HepG2 (cell line): ENCODE data around the gene TLE1. TPM values are rescaled to one million over a fixed set of nuclear protein-coding genes. Genes with fewer than 3 reads are reported as not detected.

Experiments
- ATAC-seq: fragments of 200-7000 bp; cut with Tn5 transposase; 3 replicates; pipeline ENCODE4 v1.9.1; 2020; ENCODE audit warnings: mild to moderate bottlenecking, moderate library complexity
- BruUV-seq: library from RNA; stranded (reverse); fragments of 400-500 nt; replicated peaks from 2 replicates; lab custom pipeline; 2021; lab: Mats Ljungman, UMichigan
- CTCF ChIA-PET: fragments of 300-600 bp; formaldehyde crosslinking; extraction: SDS; loops from one replicate; lab custom pipeline; 2021; ENCODE audit warnings: low total read pairs, inconsistent platforms, low intra/inter-chr PET ratio; lab: Yijun Ruan, JAX
- POLR2A ChIA-PET: fragments of 350-600 bp; sonication (Branson Sonifier 250); formaldehyde crosslinking; loops from one replicate; lab custom pipeline; 2020; ENCODE audit warnings: antibody characterized with exemption, inconsistent platforms; lab: Yijun Ruan, JAX
- DNase-seq: peaks from one replicate; pipeline ENCODE4 v3.0.0-alpha.2; 2015; ENCODE audit warnings: low spot score
- FAIRE-seq: peaks from 3 replicates; lab custom pipeline; 2011; peaks lifted over from hg19 to GRCh38; lab: Jason Lieb, UNC
- H2AFZ ChIP-seq: one replicate; pipeline ENCODE4 v1.6.1; 2011; ENCODE audit warnings: low read length, inconsistent platforms
- H3K27ac ChIP-seq: fragments of 300-600 bp; 3 replicates; pipeline ENCODE4 v1.8.0; 2011; ENCODE audit warnings: mixed run types, mild to moderate bottlenecking, mixed read lengths, low read length, inconsistent platforms; ENCODE audit not compliant: insufficient read depth; ENCODE audit errors: extremely low read length
- H3K27me3 ChIP-seq, 2 experiments: fragments of 200-600 bp in 1 of 2; 2 replicates in 1 of 2; 3 replicates in 1 of 2; pipeline versions ENCODE4 v1.6.0 to v1.8.0; 2011; ENCODE audit warnings: low read length in 2 of 2, mild to moderate bottlenecking in 2 of 2, moderate library complexity in 2 of 2, inconsistent platforms in 1 of 2; ENCODE audit not compliant: insufficient read depth in 2 of 2, control insufficient read depth in 1 of 2
- H3K36me3 ChIP-seq, 2 experiments: fragments of 200-600 bp in 1 of 2; replicated peaks in 1 of 2; 2 replicates in 1 of 2; 3 replicates in 1 of 2; pipeline versions ENCODE4 v1.5.1 to v1.8.0; 2011; ENCODE audit warnings: low read length in 2 of 2, inconsistent platforms in 1 of 2; ENCODE audit not compliant: insufficient read depth in 2 of 2, control insufficient read depth in 1 of 2
- H3K4me1 ChIP-seq: 2 replicates; pipeline ENCODE4 v1.5.1; 2012; ENCODE audit warnings: low read length, inconsistent platforms; ENCODE audit not compliant: insufficient read depth
- H3K4me2 ChIP-seq: 2 replicates; pipeline ENCODE4 v1.6.0; 2011; ENCODE audit warnings: low read depth, low read length, inconsistent platforms
- H3K4me3 ChIP-seq, 3 experiments: fragments of 200-600 bp in 1 of 3; sonication (generic), shearing (Covaris generic) in 1 of 3; replicated peaks in 1 of 3; 2 replicates each; pipeline ENCODE4 v1.5.1; 2011 to 2016; ENCODE audit warnings: low read length in 3 of 3, inconsistent platforms in 2 of 3, low read depth in 2 of 3, mild to moderate bottlenecking in 2 of 3, control low read depth in 1 of 3, mixed read lengths in 1 of 3; ENCODE audit not compliant: insufficient read depth in 1 of 3
- H3K79me2 ChIP-seq: one replicate; pipeline ENCODE4 v1.6.1; 2011; ENCODE audit warnings: low read length, inconsistent platforms; ENCODE audit not compliant: insufficient read depth
- H3K9ac ChIP-seq: 2 replicates; pipeline ENCODE4 v1.6.0; 2011; ENCODE audit warnings: mild to moderate bottlenecking, low read depth, low read length, inconsistent platforms; ENCODE audit not compliant: insufficient read depth
- H3K9me3 ChIP-seq: 2 replicates; pipeline ENCODE4 v1.5.1; 2012; ENCODE audit warnings: mild to moderate bottlenecking, low read length
- H4K20me1 ChIP-seq: 2 replicates; pipeline ENCODE4 v1.6.0; 2011; ENCODE audit warnings: inconsistent platforms, mild to moderate bottlenecking, low read length, moderate library complexity; ENCODE audit not compliant: insufficient read depth
- ATF1 ChIP-seq: IDR thresholded peaks from 2 replicates; pipeline ENCODE4 v1.6.1; 2016; ENCODE audit warnings: mild to moderate bottlenecking, control low read depth
- KLF15 ChIP-seq: sonication (generic); formaldehyde crosslinking; IDR thresholded peaks from 2 replicates; pipeline ENCODE4 v1.8.1; 2023; ENCODE audit warnings: borderline replicate concordance, mild to moderate bottlenecking, inconsistent platforms, missing genetic modification reagents, mixed read lengths
- LBX2 ChIP-seq: sonication (generic); formaldehyde crosslinking; IDR thresholded peaks from 2 replicates; pipeline ENCODE4 v1.5.0; 2020; ENCODE audit warnings: missing genetic modification reagents, mild to moderate bottlenecking, borderline replicate concordance
- MBNL3 ChIP-seq: fragments of 250-450 bp; sonication (Bioruptor Pico); conservative IDR thresholded peaks from 2 replicates; pipeline ENCODE4 v1.8.0; 2022; ENCODE audit warnings: mild to moderate bottlenecking, inconsistent platforms
- MTA1 ChIP-seq: sonication (generic); formaldehyde crosslinking; IDR thresholded peaks from 2 replicates; pipeline ENCODE4 v1.4.0; 2020; ENCODE audit warnings: missing genetic modification reagents, mild to moderate bottlenecking, borderline replicate concordance
- MXI1 ChIP-seq: IDR thresholded peaks from 3 replicates; pipeline ENCODE4 v1.6.1; 2012; ENCODE audit warnings: low read depth, low read length, inconsistent platforms, borderline replicate concordance
- POLR2AphosphoS2 ChIP-seq: IDR thresholded peaks from 2 replicates; pipeline ENCODE4 v1.6.1; 2011; ENCODE audit warnings: low read depth, low read length, improper control_type of control experiment
- POLR2G ChIP-seq: fragments of 200-400 bp; formaldehyde crosslinking; IDR thresholded peaks from 2 replicates; pipeline ENCODE4 v1.6.1; 2018; ENCODE audit warnings: mild to moderate bottlenecking, low read depth, low read length, moderate library complexity
- ZBTB26 ChIP-seq: IDR thresholded peaks from 2 replicates; pipeline ENCODE4 v1.6.1; 2016; ENCODE audit warnings: missing compliant biosample characterization, missing genetic modification reagents, borderline replicate concordance
- ZFY ChIP-seq: sonication (generic); formaldehyde crosslinking; IDR thresholded peaks from 2 replicates; pipeline ENCODE4 v1.4.0; 2020; ENCODE audit warnings: missing genetic modification reagents
- ZHX1 ChIP-seq: sonication (generic); formaldehyde crosslinking; IDR thresholded peaks from 2 replicates; pipeline ENCODE4 v1.8.1; 2022; ENCODE audit warnings: low read depth, mild to moderate bottlenecking, missing genetic modification reagents
- ZNF160 ChIP-seq: sonication (generic); formaldehyde crosslinking; IDR thresholded peaks from 2 replicates; pipeline ENCODE4 v1.8.0; 2022; ENCODE audit warnings: mild to moderate bottlenecking, inconsistent platforms, missing genetic modification reagents
- ZNF234 ChIP-seq: sonication (generic); formaldehyde crosslinking; conservative IDR thresholded peaks from 2 replicates; pipeline ENCODE4 v1.5.1; 2020; ENCODE audit warnings: mild to moderate bottlenecking, missing genetic modification reagents
- ZNF256 ChIP-seq: sonication (generic); formaldehyde crosslinking; conservative IDR thresholded peaks from 2 replicates; pipeline ENCODE4 v1.4.0; 2020; ENCODE audit warnings: missing genetic modification reagents
- ZNF691 ChIP-seq: sonication (generic); formaldehyde crosslinking; IDR thresholded peaks from 2 replicates; pipeline ENCODE4 v1.4.0; 2020; ENCODE audit warnings: missing genetic modification reagents, low read depth, mild to moderate bottlenecking, borderline replicate concordance
- ZNF841 ChIP-seq: sonication (generic); formaldehyde crosslinking; IDR thresholded peaks from 2 replicates; pipeline ENCODE4 v1.8.1; 2023; ENCODE audit warnings: missing genetic modification reagents, borderline replicate concordance
- WGBS: methylation state at CpG from one replicate; pipeline ENCODE4 v1.1.6; 2017; ENCODE audit warnings: low lambda C conversion rate; 5-methylcytosine and 5-hydroxymethylcytosine counted together
- in situ Hi-C: cut with HindIII; loops from 2 replicates; pipeline ENCODE4 v1.10.0; 2017; ENCODE audit warnings: low pct_unique_long_range_greater_than_20kb; ENCODE audit not compliant: extremely low pct_ligation_motif_present
- intact Hi-C: fragments of 100-400 bp; cut with micrococcal nuclease; formaldehyde crosslinking; loops from one replicate; pipeline ENCODE4 v1.10.0; 2022; ENCODE audit not compliant: unreplicated experiment
- polyA plus RNA-seq, 8 experiments: library from polyadenylated mRNA; depleted of rRNA in 3 of 8; stranded (reverse) in 7 of 8; unstranded in 1 of 8; fragments of >200 nt; fragmentation: Illumina TruSeq in 4 of 8; extraction: Trizol in 4 of 8; gene quantifications; 2 replicates each; pipeline versions ENCODE4 v1.2.1 to v1.2.3, GENCODE V29; 2011 to 2016; ENCODE audit warnings: low read depth in 4 of 8, missing spikeins in 1 of 8, mixed read lengths in 1 of 8; ENCODE audit not compliant: insufficient read depth in 1 of 8
- total RNA-seq, 5 experiments: library from RNA; depleted of rRNA; stranded (reverse); fragments of >200 nt; fragmentation: Illumina TruSeq; extraction: Trizol; gene quantifications; 2 replicates each; pipeline ENCODE4 v1.2.3, GENCODE V29; 2016; ENCODE audit warnings: low read depth in 1 of 5

The TLE1 gene
- total and polyA plus RNA-seq, 2 of the 13 experiments (the other 11 are each of a cell fraction or from before 2014, with no cell fraction given) = 35.9 to 109 TPM

- TF ChIP-seq POLR2AphosphoS2 (no peak), ZBTB26 (CRISPR knock-in tag) (no peak), KLF15 (CRISPR knock-in tag) (no peak), ZNF691 (no peak)
These were observed 147.0 kb downstream of the TLE1 start (continued) for GRCh38 chr9:81542118-81542889.

GRCh38 chr9:81540142-81540710, 149.1 kb downstream of the TLE1 start:
- Histone ChIP-seq H3K27ac (no peak overlapping the region), H3K4me1 (peaks cover 39% of the 10 kb centered on the region), H3K9ac (no peak overlapping the region), H2AFZ (no peak overlapping the region), H4K20me1 (no peaks in the 10 kb centered on the region), H3K79me2 (no peaks in the 10 kb centered on the region), H3K4me3 (no peak overlapping the region), H3K4me2 (no peak overlapping the region), H3K36me3 (no peaks in the 10 kb centered on the region), H3K9me3 (no peaks in the 10 kb centered on the region), H3K27me3 (no peaks in the 10 kb centered on the region)
- intact Hi-C loops (no loop called here), in situ Hi-C loops (no loop called here)
- no TSS peak for BruUV-seq
- no peak for ATAC-seq
- TF ChIP-seq ZNF160 (no peak), MTA1 (no peak), POLR2G (no peak), ATF1 (CRISPR knock-in tag) (no peak), LBX2 (CRISPR knock-in tag) (no peak), ZNF841 (CRISPR knock-in tag) (no peak), ZNF256 (CRISPR knock-in tag) (no peak), ZHX1 (CRISPR knock-in tag) (no peak), ZFY (no peak), MBNL3 (CRISPR knock-in tag) (no peak), MXI1 (no peak), ZNF234 (CRISPR knock-in tag) (no peak)
- no peak for FAIRE-seq
- CTCF ChIA-PET = no interaction called here
- WGBS = over 99% methylated on average over 8 of the region's 8 CpGs
- POLR2A ChIA-PET = interaction anchor here (0.9 to 1.2 kb wide), 2 partner anchors 48 to 146 kb away, joined by 3 to 4 read pairs; no protein-coding TSS in a partner anchor
- DNase-seq = no peak
